SHP77 treated with DMSO at 0.1 percent for 48 hours (cell line): ENCODE measurements around the gene KCND3.

Experiments used
- DNase-seq: peaks from one replicate; lab custom pipeline; 2025; lab: John Stamatoyannopoulos, UW

KCND3 gene

DNA sequence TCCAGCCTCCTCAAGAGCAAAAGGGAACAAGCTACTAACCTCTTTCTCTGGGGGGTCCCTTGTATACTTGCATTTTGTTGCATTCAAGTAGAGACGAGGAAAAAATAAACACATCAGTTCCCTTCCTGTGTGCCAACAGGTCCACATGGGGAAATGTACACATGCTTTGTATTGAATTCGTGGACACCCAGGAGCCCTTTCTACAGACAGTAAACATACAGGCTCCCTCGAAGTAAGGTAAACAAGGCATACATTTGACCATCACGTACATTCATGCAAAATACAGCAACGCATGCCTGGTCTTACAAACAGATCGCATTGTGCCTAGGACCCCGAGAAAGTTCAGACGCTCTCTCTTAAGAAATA is 1.1 kb downstream of the KCND3 start:
- DNase-seq: no peak

DNA sequence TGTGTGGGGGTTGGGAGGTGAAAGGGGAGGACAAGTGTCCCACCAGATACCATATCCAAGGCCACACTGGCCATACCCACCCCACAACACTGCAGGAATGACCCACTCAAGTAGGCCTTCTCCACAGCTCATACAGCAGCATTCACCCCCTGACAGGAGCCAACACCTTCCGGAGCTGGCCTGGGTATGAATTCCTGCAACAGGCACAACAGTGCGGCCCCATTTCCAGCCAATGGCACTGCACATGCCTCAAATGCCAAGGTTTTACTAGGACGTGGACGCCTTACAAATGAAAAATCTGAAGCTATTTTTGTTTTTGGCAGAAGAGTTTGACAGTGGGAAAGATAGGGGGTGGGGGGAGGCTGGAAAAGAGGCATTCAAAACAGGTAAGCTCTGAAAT is 2.0 kb downstream of the KCND3 start:
- no peak for DNase-seq

DNA sequence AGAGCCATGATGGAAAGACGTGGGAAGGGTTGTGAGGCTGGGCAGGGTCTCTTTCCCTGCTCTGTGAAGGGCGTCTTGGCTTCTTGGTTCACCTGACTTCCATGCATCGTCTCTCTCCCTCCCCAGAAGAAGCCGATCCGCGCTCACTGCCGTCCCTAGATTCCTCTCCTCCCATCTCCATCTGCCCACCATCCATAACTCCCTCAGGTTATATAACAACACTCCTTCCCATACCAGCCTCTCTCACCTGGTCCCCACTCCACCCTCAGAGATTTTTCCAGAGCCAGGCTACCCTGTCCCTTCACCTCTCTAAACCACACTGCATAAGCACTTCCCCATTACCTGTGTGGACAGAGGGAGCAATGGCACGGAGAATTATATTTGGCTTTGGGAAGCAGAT is 6.0 kb downstream of the KCND3 start:
- DNase-seq: no peak

DNA sequence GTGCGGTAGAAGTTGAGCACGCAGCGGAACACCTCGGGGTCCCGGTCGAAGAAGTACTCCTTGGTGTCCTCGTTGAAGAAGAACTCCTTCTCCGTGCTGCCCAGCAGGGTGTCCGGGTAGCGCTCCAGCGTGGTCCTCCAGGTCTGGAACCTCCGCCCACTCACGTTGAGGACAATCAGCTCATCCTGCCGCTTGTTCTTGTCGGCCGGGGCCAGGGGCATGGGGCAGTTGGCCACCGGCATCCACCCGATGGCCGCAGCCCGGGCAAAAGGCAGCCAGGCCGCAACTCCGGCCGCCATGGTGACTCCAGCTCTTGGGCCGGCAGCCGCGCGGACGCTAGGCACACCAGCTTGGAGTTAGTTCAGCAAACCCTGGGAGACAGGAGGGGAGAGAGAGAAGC is 7.0 kb downstream of the KCND3 start:
- no peak for DNase-seq

DNA sequence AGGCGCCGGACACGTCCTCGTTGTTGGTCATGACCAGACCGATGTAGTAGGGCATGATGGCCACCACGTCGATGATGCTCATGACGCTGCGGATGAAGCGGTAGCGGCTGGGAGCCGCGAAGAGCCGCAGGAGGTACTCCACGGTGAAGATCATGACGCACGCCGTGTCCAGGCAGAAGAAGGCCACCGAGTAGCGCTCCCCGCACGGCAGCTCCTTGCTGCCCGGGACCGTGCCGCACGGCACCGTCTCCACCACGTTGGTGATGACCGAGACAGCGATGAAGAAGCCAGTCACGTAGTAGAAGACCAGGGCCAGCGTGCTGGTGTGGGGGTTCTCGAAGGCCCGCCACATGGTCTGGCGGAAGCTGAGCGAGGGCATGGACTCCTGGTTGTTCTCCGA is 7.6 kb downstream of the KCND3 start:
- DNase-seq: no peak

DNA sequence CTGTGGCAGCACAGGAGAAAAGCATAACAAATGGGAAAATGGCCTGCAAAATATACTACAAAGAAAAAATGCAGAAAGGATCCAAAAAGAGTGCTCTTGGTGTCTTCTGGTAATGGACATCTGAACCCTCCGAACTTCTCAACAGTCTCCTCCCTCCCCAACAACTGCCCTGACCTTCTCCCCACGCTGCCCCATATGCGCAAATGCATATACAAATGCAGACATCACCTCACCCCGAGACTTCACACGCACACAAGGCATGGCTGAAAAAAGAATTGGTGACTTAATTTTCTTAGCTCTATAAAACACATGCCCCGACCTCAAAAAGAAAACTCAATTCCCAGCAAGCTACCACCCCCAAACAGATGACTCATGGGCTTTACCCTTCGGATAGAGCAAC is 8.4 kb downstream of the KCND3 start:
- DNase-seq: no peak

DNA sequence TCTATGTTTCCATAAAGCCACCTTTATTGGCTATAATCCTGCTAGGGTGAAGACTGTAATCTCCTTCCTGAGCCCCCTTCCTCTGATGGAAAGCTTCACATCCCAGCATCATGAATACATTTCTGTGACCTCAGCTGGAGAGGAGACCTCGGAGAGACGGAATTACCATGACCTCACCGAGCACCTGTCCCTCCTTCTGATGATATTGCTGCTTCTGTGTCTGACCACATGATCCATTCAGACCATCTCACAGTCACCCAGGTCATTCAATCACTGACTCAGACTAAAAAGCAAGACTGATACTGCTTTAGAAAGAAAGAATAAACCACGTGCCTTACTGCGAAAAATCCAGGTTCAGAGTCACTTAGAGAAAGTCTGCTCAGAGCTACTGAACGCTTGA is 8.8 kb downstream of the KCND3 start:
- DNase-seq: peak; percentile 65

DNA sequence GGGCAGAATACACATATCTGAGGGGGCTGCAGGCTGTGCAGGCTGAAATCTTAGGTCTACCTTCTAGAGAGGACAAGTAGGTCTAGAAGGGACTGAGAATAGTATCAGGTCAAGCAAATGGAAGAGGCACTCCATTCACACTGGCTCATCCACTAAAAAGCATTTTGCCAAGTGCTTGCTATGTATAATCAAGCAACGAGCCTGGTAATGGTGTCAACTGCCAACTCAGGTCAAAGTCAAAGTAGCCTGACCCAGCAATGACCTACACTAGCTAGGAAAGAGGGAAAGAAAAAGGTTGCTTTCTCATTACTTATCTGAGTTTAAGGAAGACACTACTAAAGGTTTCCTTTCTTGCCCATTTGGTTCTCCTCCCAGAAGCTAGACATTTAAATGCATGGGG is 10.8 kb downstream of the KCND3 start:
- no peak for DNase-seq

DNA sequence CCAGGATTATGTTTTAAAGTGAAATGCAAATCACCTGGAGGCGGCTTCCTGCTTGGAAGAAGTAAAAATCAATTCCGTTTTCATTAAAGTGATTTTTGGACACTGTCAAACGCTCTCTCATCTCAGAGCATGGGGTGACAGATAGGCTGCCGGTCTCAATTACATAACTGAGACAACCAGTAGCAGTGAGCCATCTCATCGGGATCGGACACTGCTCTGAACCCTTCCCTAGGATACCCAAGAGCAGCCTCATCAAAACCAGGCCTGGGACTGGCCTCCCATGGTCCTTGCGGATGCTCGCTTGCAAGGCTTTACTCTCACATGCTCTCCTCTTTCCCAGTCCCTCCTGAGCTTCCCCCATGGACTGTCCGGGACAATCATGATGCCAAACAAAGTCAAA is 12.1 kb downstream of the KCND3 start:
- DNase-seq: no peak

DNA sequence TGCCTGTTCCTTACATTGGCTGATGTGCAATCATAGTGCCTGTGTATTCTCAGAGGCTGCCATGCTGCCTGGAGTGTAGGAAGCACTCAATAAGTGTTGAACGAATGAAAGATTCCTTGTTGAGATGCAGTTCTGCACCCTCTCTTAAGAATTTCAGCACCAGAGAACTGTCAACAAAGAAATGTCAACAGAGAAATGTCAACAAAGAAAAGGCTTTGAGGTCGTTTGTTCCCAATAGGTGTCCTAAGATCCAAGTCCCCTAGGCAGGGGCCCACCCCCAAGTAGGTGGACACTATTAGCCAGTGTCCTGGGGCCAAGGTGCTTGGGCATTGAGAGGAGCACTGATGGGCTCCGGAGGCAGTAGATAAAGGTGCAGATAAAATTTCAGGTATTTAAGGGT is 12.6 kb downstream of the KCND3 start:
- no peak for DNase-seq

DNA sequence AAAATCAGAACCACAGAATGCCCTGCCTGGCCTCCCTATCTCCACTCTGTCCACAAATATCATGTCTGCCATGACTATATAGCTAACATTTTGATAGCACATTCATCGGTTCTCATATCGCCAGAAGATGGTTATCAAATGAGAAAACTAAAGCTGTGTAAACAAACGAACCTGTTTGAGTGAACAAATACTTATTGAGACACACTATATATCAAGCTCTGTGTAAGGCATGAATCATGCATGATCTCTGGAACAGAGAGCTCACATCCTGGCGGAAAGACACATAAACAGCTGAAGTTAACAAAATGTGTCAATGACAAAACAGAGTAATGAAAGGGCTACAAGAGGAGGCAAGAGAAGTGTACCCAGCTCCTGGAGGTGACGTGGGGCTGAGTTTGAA is 13.1 kb downstream of the KCND3 start:
- DNase-seq: peak; percentile 65

DNA sequence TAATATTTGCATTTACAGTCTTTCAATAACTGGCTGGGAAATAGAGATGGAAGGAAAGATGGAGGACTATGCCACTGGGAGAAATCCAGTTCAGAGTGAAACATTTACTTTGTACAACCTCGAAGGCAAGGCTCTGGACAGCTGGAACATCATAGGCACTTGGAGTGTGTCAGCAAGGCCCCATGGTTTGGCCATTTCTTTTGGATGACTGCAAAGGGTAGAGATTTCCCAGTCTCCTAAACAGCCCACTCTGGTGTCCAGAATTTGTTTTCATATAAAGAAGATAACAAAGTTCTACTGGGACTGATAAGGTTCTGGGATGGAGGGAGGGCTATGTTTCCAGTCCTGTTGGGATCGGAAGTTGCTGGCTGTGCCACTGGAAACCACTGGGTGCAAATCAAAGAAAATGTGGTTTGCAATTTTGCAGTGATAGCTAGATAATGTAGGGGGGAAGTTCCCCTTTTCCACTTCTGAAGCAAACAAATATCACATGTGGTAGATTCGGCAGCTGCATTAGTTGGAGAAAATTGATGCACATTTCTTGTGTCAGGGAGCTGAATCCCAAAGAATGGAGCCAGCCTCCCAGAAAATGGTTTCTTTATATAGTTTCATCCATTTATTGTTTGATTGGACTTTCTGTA is 16.2 kb downstream of the KCND3 start:
- DNase-seq: no peak

DNA sequence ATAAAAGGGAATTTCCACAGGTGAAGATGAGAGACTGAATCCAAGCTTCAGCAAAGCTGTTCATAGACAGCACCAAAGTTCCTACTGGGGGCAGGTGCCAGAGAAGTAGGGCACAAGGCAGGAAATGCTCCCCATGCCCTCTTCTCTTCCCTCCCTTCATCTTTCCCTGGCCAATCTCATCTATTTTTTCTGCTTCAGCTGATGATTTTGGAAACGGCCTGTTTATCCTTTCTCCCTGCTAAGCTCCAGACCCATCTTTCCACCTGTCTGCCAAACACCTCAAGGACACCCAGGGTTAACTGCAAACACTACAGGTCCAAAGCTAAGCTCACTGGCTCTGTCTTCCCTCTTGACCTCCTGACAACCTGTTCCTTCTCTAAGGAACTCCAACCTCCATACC is 18.1 kb downstream of the KCND3 start:
- no peak for DNase-seq

DNA sequence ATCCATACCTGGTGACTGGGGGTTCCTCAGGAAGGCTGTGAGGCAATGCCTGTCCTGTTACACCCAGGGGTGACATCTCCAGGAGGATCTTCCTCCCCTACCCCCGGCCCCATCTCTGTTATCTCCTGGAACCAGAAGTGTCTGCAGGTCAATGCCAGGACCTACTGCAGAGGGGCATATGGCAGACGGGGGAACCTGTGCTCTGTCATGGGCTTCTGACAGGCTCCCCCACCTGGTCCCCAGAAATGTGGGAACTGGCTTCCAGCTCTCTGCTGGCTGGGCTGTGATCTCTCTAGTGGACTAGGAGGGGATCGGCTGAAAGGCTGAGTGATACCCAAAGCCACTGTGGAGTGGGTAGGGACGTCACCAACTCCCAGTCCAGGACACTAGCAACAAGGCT is 21.0 kb downstream of the KCND3 start:
- no peak for DNase-seq

DNA sequence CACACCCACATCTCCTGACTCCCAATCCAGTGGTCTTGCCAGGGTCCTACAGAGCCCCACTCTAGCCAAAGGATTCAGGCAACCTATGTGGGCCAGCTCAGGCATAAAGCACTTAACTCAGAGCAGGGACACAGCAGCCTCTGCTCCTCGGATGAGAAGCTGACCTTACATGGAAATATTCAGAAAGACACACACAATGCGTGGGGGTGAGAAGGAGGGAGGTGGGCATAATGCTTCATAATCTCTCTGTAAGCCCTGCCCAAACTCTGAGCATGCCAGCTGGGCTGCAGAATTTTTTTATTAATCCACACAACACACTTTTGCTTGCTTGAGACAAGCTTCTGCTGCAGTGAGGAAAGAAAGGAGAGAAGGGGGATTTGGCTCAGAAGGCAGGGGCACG is 21.6 kb downstream of the KCND3 start:
- DNase-seq: no peak

DNA sequence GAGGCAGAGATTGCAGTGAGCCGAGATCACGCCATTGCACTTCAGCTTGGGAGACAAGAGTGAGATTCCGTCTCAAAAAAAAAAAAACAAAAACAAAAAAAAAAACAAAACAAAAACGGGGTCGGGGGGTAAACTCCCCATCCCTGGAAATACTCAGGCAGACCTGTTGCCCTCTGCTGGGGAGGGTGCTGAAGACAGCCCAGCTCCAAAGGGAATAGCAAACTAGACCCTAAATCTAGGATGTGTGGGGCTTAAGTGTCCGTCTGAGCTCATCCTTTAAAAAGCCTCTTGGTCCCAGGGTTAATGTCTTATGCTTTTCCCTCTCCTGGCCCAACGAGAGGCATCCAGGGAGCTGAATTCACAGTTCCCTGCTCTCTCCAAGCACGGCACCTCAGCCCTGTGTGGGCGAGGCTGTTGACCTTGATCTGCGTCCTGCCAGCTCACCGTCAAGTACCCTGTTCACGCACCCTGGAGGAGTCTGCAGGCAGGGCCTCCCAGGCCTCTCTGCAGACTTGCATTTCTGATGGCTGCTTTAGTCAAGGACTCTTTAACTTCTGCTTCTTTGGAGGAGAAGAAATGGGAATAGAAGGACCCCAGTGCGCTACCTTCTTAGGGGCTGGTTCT is 22.3 kb downstream of the KCND3 start:
- no peak for DNase-seq

DNA sequence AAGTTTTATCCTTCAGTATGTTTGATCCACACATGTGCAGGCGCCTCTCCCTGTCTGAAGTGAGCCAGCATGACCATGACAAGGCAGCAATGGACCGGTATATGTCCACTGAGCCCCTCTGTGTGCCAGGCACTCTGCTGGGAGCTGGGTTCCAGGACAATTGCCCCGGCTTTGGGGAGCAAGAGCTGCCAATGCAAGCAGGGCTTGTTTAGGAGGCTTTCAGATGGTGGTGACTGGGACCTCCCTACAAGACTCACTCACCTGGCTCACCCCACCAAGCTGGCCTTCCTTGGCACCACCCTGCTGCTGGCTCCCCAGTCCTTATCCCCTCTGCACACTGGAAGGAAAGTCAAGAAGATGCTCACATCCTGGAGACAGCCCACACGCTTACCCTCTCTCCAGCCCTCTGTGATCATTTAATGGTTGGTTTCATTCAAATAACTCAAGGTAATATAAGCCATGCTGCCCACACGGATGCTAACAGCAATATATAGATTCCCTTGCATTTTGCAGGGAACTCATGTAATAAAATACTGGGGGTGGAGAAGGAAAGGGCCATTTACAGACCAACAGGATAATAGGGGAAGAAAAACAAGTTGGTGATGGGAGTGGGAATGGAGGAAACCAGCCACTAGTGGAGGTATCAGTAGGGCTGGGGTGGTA is 23.6 kb downstream of the KCND3 start:
- DNase-seq: no peak

DNA sequence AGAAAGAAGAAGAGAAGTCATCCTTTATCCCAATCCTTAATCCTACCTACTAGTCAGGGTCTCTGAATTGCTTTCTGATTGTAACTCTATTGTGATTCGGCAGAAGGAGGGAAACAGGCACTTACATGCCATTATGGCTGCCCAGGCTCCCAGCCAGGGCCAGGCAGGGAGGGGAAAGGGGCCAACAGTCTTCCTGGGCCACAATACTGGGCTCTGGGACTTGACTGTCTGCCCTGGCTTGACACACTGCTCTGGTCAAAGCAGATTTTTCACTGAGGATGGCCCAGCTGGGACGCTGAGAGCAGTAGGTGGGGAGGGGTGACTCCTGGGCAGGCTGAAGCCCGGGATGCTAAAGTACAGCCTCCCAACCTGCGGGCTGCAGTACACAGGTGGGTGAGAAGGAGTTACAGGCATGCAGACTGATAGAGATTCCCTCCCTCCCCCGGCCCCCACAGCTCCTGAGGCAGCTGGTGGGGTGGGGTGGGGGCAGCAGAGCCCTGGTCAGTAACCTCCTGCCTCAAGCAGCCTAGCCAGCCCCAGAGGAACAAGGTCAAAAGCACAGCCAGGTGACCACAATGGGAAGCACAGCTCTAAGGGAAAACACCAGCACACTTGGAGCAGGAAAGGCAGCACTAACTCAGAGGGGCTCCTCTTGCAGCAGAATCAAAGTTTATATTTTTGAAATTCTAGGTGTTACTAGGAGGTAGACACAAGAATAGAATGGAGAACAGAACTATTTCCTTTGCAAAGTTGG is 25.3 kb downstream of the KCND3 start:
- no peak for DNase-seq

DNA sequence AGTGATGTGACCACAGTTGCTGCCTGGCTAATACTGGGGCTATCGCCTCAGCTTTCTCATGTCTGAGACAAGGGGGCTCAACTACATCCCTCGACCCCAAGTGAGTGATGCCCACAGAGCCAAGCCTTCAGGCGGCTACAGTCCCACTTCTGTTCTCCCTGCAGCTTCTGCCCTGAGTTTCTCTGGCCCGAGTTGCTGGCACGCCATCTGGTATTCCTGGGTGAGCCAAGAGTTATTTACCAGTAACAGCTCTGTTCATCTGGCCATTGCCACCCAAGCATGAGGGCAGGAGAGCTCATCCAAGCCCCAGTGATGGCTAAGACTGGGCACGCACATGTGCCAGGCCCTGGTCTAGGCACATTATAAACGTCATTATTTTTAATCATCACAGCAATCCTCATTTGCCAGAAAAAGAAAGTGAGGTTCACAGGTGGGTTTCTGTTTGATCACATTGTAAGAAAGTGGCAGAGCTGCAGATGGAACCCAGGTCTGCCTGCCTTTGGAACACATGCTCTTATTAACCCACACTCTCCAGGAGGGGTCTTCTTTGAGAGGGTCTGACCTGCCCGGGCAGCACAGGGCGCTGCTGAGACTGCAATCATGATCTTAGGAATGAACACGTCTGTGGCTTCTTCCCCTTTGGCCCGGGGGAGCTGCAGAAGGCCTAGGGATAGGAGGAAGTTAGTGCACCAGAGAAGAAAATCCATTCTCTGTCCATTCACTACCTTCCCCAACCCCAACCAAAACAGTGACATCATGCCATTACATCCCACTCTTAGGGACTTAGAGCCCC is 27.5 kb downstream of the KCND3 start:
- DNase-seq: no peak

DNA sequence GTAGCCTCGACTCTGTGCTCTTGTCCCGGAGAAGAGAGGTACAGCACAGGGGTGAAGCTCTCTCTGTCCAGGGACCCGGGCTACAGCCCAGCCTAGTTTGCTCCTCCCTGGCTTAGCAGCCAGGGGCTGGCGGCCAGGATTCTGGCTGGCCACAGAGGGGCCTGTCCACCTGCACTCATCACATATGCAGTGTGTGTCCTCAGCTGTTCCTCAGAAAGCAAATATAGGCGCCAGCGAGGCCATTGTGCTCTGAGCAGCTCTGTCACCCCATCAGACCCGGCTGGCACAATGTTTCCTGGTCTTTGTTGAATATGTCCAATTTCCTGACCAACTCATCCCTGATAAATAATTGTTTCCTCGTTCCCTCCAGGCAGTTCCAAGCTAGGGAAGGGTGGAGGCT is 28.5 kb downstream of the KCND3 start:
- DNase-seq: peak; percentile 63

DNA sequence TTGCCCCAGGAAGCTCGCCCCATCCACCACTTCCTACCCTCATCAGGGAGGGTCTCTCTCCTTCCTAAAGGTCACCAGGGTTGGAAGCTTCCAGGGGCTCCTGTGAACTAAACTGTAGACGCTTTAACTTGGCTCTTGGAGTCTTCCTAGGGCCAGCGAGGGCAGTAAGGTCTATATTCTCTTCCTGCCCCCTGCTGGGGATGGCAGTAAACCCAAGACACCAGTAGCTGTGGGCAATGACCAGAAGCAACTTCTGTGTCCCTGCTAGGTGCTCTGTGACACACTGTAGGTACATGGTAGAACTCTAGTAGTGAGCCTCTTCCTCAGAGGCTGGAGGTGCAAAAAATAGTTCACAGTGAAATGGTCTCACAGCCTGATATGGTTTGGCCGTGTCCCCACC is 30.0 kb downstream of the KCND3 start:
- DNase-seq: no peak

DNA sequence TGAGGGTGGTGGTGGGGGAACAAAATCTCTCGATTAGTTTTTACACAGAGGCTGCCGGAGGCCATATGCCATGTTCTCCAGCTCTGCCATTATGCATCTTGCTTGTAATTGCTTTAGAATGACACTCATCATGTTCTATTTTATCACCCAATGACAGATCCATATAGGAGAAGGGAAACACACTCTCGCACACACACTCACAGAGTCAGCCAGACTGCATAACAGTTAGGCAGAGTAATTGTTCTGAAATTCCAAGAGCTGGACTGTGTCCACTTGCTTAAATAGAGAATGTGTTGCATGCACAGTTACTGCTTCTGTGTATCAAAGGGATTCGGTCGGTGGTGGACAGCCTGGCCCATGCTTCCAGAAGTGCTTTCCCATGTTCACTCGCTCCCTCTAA is 30.6 kb downstream of the KCND3 start:
- DNase-seq: no peak
